Activated gamma-delta T cell (primary cell): Measurements from ENCODE around the gene GDF11.

Experiments used
- DNase-seq: peaks from one replicate; lab custom pipeline; 2025; lab: John Stamatoyannopoulos, UW

The GDF11 gene

GRCh38 chr12:55707219-55707671 is 35.7 kb upstream of the GDF11 start:
- no peak for DNase-seq

- DNase-seq, result peak; percentile 47
These were observed 34.9 kb upstream of the GDF11 start, which contains the start of gene ITGA7 for GRCh38 chr12:55707841-55708694. TSS of gene ITGA7 (minus strand) at chr12:55707904. CDS start at chr12:55707682, 222 bp downstream.

- DNase-seq, result no peak
These were observed 34.2 kb upstream of the GDF11 start for GRCh38 chr12:55708695-55709233.

DNA sequence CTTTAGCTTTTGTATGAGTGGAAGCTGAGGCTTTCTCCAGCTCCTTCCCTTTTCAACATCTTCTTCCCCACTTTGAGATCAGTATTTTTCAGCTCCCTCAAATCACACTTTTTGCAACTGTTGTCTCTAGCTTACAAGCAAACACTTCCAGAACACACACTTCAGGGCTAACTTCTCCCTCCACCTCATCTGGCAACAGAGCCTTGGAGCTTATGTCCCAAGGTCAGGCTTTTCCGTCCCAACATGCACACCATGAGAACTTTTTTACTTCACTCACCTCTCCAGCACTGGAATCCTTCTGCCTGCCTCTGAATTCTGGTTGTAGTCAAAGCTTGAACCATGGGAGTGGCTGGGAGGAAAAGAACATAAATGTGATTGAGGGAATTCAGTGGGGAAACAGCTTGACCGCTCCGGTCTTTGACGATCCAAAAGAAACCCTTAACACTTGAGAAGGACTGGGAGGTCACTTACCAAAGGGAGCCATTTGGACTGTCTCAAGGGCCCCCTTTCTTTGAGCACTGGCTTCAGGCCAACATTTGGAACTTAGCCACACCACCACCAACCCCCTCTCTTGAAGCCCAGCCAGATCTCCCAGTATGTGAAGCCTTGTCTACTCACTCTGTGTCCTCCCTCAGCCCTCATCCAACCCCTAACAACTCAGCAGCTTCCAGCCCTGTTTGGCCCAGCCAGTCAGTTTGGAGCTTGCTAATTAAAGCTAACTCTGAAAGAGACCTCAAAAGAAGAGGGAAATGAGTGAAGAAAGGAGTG is 31.0 kb upstream of the GDF11 start:
- DNase-seq, result no peak

DNA sequence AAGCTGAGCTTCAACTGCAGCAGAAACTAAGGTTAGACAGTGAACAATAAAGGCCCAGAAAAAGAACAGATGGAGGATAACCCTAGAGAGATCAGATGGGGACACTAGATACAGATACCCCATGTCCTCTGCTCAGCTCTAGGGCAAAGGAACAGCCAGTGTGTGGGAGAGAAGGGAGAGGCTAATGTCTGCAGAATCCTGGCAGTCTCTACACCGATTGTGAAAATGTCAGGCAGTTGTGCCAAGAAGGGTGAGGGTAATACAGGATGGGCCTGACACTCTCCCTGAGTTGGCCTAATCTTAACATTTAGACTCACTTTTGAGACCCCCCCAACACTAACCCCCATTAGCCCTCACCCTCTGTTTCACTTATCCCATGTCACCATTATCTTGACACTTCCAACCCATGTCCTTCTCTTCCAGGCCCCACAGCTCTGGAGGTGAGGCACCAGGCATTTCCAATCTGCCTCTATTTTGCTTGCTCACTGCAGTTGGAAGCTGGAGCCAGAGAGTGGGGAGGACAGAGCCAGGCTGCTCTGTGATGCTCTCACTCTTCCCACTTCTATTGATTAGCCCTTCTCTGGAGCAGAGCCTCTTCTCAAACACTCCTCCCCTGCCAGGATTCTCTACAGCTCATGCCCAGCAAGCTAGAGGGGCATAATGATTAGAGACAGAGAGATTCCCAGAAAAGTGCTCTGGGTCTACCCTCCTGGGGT is 30.1 kb upstream of the GDF11 start:
- no peak for DNase-seq

- no peak for DNase-seq
These were observed 29.2 kb upstream of the GDF11 start for GRCh38 chr12:55713721-55714120.

GRCh38 chr12:55715169-55715764 is 27.7 kb upstream of the GDF11 start:
- DNase-seq, result no peak

DNA sequence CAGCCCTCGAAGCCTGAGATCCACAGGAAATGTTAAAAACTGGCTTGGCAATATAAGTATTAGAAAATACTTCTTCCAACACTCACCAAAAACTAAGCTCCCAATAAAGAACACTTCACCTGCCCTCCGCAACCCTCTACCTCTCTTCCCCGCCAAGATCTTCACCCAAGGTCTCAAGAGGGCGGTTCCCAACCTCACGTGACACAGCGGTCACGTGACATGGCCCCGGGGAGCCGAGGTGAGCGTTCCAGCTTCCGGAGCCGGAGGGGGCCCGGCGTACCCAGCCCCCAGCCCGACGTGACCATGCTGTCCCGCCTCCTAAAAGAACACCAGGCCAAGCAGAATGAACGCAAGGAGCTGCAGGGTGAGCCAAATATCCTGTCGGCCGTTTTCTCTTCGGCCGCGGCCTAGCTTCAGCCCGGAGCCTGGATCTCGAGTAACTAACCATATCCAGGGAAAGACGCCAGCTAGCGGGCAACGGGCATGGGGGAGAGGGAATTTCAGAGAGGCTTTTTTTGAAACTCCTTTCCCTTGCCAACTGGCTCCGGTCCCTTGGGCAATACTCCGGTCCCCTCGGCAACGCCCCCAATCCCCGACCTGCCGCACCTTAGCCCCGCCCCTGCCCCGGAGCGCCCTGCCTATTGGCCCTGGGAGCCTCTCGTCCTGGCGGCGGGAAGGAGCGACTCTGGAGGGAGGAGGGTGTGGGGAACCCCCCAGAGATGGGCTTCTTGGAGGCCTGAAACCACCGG is 26.9 kb upstream of the GDF11 start, which contains the start of gene BLOC1S1:
Gene BLOC1S1 (plus strand): TSS at position 214 of the 749 bp plus-strand sequence. CDS start 6 bp downstream, at position 220.
- peak; percentile 84 for DNase-seq

- no peak for DNase-seq
These were observed 26.4 kb upstream of the GDF11 start for GRCh38 chr12:55716582-55716957.

GRCh38 chr12:55717011-55718007 is 25.6 kb upstream of the GDF11 start:
- no peak for DNase-seq

GRCh38 chr12:55718015-55718414 is 24.9 kb upstream of the GDF11 start:
- DNase-seq, result no peak

DNA sequence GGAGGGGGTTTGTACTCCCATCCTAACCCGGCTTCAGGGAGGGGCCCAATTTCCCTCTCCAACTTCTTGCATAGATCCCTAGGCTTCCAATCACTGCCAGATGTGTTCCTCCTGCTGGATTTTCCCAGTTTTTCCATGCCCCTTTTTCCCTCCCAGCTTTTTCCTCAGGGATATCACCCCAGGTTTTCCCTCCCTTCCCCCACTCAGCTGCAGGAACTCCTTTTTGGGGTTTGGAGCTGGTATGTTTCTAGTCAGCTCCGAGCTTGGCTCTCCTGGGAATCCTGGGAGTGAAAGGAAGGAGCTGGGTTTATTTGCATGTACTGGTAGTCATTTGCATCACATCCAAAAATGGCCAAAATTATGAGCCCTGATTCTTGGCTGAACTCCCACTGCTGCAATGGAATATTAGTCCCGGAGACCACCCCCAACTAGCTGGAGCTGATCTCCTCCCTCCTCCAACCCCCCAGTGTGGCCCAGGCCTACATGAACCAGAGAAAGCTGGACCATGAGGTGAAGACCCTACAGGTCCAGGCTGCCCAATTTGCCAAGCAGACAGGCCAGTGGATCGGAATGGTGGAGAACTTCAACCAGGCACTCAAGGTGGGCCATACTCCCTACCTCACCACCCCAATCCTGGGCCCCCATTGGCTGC is 24.2 kb upstream of the GDF11 start:
- no peak for DNase-seq

DNA sequence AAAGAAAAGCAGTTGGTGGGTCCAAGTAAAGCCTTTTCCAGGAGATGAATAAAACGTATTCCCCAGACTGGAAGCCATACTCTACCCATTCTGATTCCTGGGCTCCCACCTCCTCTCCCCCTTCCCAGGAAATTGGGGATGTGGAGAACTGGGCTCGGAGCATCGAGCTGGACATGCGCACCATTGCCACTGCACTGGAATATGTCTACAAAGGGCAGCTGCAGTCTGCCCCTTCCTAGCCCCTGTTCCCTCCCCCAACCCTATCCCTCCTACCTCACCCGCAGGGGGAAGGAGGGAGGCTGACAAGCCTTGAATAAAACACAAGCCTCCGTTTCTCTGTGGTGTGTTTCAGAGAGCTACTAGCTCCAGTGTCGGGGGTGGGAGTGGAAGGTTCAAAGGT is 23.6 kb upstream of the GDF11 start:
- no peak for DNase-seq

DNA sequence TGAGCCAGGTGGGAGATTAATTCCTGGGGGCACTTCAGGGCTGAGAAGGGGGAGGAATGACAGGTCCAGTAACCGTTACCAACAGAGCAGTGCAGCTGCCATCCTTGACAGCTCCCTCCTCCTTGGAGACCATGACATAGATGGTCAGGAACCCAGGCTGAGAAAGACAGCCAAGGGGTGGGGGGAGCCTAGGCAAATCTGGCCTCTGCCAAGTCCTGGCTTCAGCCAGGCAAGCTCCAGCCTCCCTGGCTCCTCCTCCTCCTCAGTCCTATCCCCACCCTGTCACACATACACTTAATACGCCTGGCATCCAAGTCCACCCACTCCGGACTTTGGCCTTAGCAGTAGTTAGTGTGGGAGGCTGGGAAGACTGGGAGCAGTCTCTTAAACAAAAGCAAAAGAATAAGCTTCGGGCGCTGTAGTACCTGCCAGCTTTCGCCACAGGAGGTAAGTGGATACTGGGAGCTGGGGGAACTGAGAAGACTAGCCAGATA is 22.8 kb upstream of the GDF11 start, which contains the start of gene RDH5:
Gene RDH5 (plus strand): TSS at position 323 of the 494 bp plus-strand sequence. CDS start 792 bp downstream, outside the sequence.
- no peak for DNase-seq

DNA sequence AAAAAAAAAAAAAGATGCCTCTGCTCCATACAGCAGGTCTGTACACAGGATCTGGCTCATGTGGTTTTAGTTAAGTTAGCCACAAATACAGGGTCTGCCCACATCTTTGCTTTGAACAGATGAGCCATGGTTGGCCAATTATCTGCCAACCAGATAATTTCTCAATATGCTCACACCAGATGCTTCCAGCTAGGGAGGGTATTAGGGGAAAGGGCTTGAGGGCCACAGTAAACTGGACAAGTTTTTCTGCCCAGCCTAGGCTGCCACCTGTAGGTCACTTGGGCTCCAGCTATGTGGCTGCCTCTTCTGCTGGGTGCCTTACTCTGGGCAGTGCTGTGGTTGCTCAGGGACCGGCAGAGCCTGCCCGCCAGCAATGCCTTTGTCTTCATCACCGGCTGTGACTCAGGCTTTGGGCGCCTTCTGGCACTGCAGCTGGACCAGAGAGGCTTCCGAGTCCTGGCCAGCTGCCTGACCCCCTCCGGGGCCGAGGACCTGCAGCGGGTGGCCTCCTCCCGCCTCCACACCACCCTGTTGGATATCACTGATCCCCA is 22.0 kb upstream of the GDF11 start:
- no peak for DNase-seq

- DNase-seq, result no peak
These were observed 21.2 kb upstream of the GDF11 start for GRCh38 chr12:55721601-55722213.

DNA sequence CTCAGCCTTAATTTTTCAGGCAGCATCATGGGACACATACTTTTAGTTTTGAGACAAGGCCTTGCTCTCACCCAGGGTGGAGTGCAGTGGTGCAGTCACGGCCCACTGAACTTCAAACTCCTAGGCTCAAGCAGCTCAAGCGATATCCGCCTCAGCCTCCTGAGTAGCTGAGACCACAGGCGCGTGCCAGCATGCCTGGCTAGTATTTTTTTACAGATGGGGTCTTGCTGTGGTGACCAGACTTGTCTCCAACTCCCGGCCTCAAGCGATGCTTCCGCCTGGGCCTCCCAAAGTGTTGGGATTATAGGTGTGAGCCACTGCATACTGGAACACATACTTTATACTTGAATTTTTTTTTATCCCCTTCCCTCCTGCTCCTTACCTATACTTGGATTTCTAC is 20.0 kb upstream of the GDF11 start:
- no peak for DNase-seq
